ENCODE results near the gene ARMH1.

- peak in 1 of 3 donors; percentile 14 for TF ChIP-seq CTCF (IDR thresholded peaks at IDR 0.05)
- TF ChIP-seq EP300 (IDR thresholded peaks at IDR 0.05): peak; percentile 52
- peak; percentile 80 for TF ChIP-seq POLR2A (IDR thresholded peaks at IDR 0.05)
Measured at GRCh38 chr1:44739307-44740178, 65.0 kb downstream of the ARMH1 start, which contains the start of gene KIF2C.

All from ovary (tissue), 3 donors.